ENCODE data around the gene ZNF565.

- TF ChIP-seq SIN3A (IDR thresholded peaks at IDR 0.05; ENCODE audit: borderline replicate concordance, insufficient read depth, low read length) = no peak
- no peak for TF ChIP-seq REST (IDR thresholded peaks at IDR 0.05; ENCODE audit: insufficient read depth in 1 of 2, low read depth in 2 of 2, low read length in 2 of 2)
- TF ChIP-seq POLR2AphosphoS5 (IDR thresholded peaks at IDR 0.05; ENCODE audit: low read depth, low read length) = no peak
- TF ChIP-seq FOXP2 (optimal IDR thresholded peaks at IDR 0.05; ENCODE audit: borderline replicate concordance, extremely low read depth, extremely low read length, insufficient read depth) = no peak
These were observed 16.3 kb downstream of the ZNF565 start for GRCh38 chr19:36198119-36198518.

Data from PFSK-1 (cell line).